Smooth muscle cell (in vitro differentiated cells): ENCODE measurements around the gene OSER1. TPM values are rescaled to one million over a fixed set of nuclear protein-coding genes. Genes with fewer than 3 reads are reported as not detected.

Experiments
- DNase-seq: peaks from one replicate; lab custom pipeline; 2025; ENCODE audit not compliant: unreplicated experiment; lab: John Stamatoyannopoulos, UW
- H2AFZ ChIP-seq: fragments of 200-600 bp; sonication (generic); 2 replicates; pipeline ENCODE4 v1.6.0; 2016; ENCODE audit warnings: antibody characterized with exemption, low read depth, mild to moderate bottlenecking
- H3F3A ChIP-seq: fragments of 200-600 bp; sonication (generic); 2 replicates; pipeline ENCODE4 v1.6.0; 2017; ENCODE audit warnings: antibody characterized with exemption, low read depth
- H3K27ac ChIP-seq: fragments of 200-600 bp; sonication (generic); 2 replicates; pipeline ENCODE4 v1.5.1; 2016; ENCODE audit warnings: low read depth, mild to moderate bottlenecking
- H3K27me3 ChIP-seq: fragments of 200-600 bp; sonication (generic); 2 replicates; pipeline ENCODE4 v1.6.1; 2016; ENCODE audit warnings: low read depth, mild to moderate bottlenecking
- H3K36me3 ChIP-seq: fragments of 200-600 bp; sonication (generic); 2 replicates; pipeline ENCODE4 v1.5.1; 2016; ENCODE audit warnings: low read depth
- H3K4me1 ChIP-seq: fragments of 200-600 bp; sonication (generic); 2 replicates; pipeline ENCODE4 v1.5.1; 2016; ENCODE audit warnings: low read depth
- H3K4me2 ChIP-seq: fragments of 200-600 bp; sonication (generic); 2 replicates; pipeline ENCODE4 v1.6.0; 2016; ENCODE audit warnings: mild to moderate bottlenecking
- H3K4me3 ChIP-seq: fragments of 200-600 bp; sonication (generic); 2 replicates; pipeline ENCODE4 v1.5.1; 2016; ENCODE audit warnings: mild to moderate bottlenecking
- H3K79me2 ChIP-seq: fragments of 200-600 bp; sonication (generic); 2 replicates; pipeline ENCODE4 v1.6.0; 2016; ENCODE audit warnings: low read depth, mild to moderate bottlenecking
- H3K9ac ChIP-seq: fragments of 200-600 bp; sonication (generic); 2 replicates; pipeline ENCODE4 v1.6.0; 2016; ENCODE audit warnings: low read depth
- H3K9me3 ChIP-seq: fragments of 200-600 bp; sonication (generic); replicated peaks from 2 replicates; pipeline ENCODE4 v1.5.1; 2016; ENCODE audit warnings: low read depth
- H4K20me1 ChIP-seq: fragments of 200-600 bp; sonication (generic); 2 replicates; pipeline ENCODE4 v1.6.0; 2016; ENCODE audit warnings: low read depth
- CTCF ChIP-seq: fragments of 200-600 bp; sonication (generic); IDR thresholded peaks from 2 replicates; pipeline ENCODE4 v1.5.1; 2017; ENCODE audit warnings: borderline replicate concordance, mild to moderate bottlenecking, antibody characterized with exemption; ENCODE audit not compliant: insufficient read depth, poor library complexity, severe bottlenecking
- WGBS: methylation state at CpG from one replicate; pipeline ENCODE4 v1.1.7; 2016; ENCODE audit warnings: low lambda C conversion rate; 5-methylcytosine and 5-hydroxymethylcytosine counted together
- polyA plus RNA-seq: library from polyadenylated mRNA; unstranded; fragments of >200 nt; fragmentation: Nextera tagmentation; extraction: Ambion mirVana; gene quantifications from 2 replicates; pipeline ENCODE4 v1.2.1, GENCODE V29; 2016
- total RNA-seq: library from RNA; depleted of rRNA; stranded (reverse); fragments of >200 nt; gene quantifications from 2 replicates; pipeline ENCODE4 v1.2.3, GENCODE V29; 2014

Gene OSER1
- total and polyA plus RNA-seq, 2 experiments from 2014 or later = 33.1 to 42.3 TPM

GRCh38 chr20:44204832-44205215 lies 5.7 kb downstream of the OSER1 start:
- no peak for TF ChIP-seq CTCF
- peaks cover 24% of the 10 kb centered on the region for H3K4me1 ChIP-seq
- H3K9ac ChIP-seq = peak overlapping the region; percentile 54
- peak overlapping the region; percentile 57 for H3K4me2 ChIP-seq
- H4K20me1 ChIP-seq = peaks cover 72% of the 10 kb centered on the region
- H3K4me3 ChIP-seq = no peak overlapping the region
- H2AFZ ChIP-seq = no peak overlapping the region
- H3K27ac ChIP-seq = peak overlapping the region; percentile 92
- no peaks in the 10 kb centered on the region for H3K9me3 ChIP-seq
- no peaks in the 10 kb centered on the region for H3K27me3 ChIP-seq
- no peak for DNase-seq
- no peaks in the 10 kb centered on the region for H3F3A ChIP-seq
- H3K36me3 ChIP-seq = peaks cover 7% of the 10 kb centered on the region
- 81% methylated on average over 10 of the region's 10 CpGs for WGBS
- H3K79me2 ChIP-seq = peaks cover 85% of the 10 kb centered on the region

- DNase-seq = no peak
- Histone ChIP-seq H3K27ac (peak overlapping the region; percentile 92), H2AFZ (no peak overlapping the region), H3K4me2 (peak overlapping the region; percentile 57), H3K9me3 (no peaks in the 10 kb centered on the region), H3K4me3 (no peak overlapping the region), H3K4me1 (peaks cover 21% of the 10 kb centered on the region), H3K9ac (peak overlapping the region; percentile 54), H3K36me3 (peaks cover 7% of the 10 kb centered on the region), H3K79me2 (peaks cover 80% of the 10 kb centered on the region), H4K20me1 (peaks cover 70% of the 10 kb centered on the region), H3F3A (no peaks in the 10 kb centered on the region), H3K27me3 (no peaks in the 10 kb centered on the region)
- WGBS = 90% methylated on average over 4 of the region's 4 CpGs
- TF ChIP-seq CTCF = no peak
Observed at GRCh38 chr20:44204156-44204831, 6.3 kb downstream of the OSER1 start.

GRCh38 chr20:44203161-44203560 lies 7.4 kb downstream of the OSER1 start:
- WGBS = 79% methylated on average over 2 of the region's 2 CpGs

More at GRCh38 chr20:44203161-44203560, 7.4 kb downstream of the OSER1 start:
- H3F3A ChIP-seq = no peaks in the 10 kb centered on the region
- H3K79me2 ChIP-seq = peaks cover 68% of the 10 kb centered on the region
- H2AFZ ChIP-seq = no peak overlapping the region
- TF ChIP-seq CTCF = no peak
- H3K27ac ChIP-seq = peak overlapping the region; percentile 92
- H3K4me1 ChIP-seq = peaks cover 10% of the 10 kb centered on the region
- peaks cover 7% of the 10 kb centered on the region for H3K36me3 ChIP-seq
- H3K9me3 ChIP-seq = no peaks in the 10 kb centered on the region
- H3K27me3 ChIP-seq = no peaks in the 10 kb centered on the region
- H3K4me2 ChIP-seq = peak overlapping the region; percentile 57
- H3K9ac ChIP-seq = no peak overlapping the region
- peaks cover 63% of the 10 kb centered on the region for H4K20me1 ChIP-seq
- no peak overlapping the region for H3K4me3 ChIP-seq
- DNase-seq = no peak
